Pancreas (tissue), 10 donors: ENCODE results near the gene TMEM63B. TPM values are rescaled to one million over a fixed set of nuclear protein-coding genes. Genes with fewer than 3 reads are reported as not detected.

Experiments used
- ATAC-seq, 4 donors: fragments of 200-7000 bp; cut with Tn5 transposase; one replicate each; pipeline versions ENCODE4 v1.8.0 to v1.9.1; 2020; ENCODE audit warnings: mild to moderate bottlenecking in 4 of 4, moderate library complexity in 4 of 4
- DNase-seq, 6 donors: peaks; one replicate each; pipeline ENCODE4 v3.0.0-alpha.2; 2020
- FAIRE-seq: peaks from 2 replicates; lab custom pipeline; 2012; peaks lifted over from hg19 to GRCh38; lab: Jason Lieb, UNC
- H3K27ac ChIP-seq, 4 donors: fragments of 200-600 bp; sonication (generic); 1 replicate in 3 of 4; 2 replicates in 1 of 4; pipeline versions ENCODE4 v1.5.0 to v1.8.0; 2020
- H3K27me3 ChIP-seq, 4 donors: fragments of 200-600 bp; one replicate each; pipeline ENCODE4 v1.8.0; 2021
- H3K36me3 ChIP-seq, 3 donors: fragments of 200-600 bp; sonication (generic) in 1 of 3; one replicate each; pipeline versions ENCODE4 v1.5.0 to v1.8.0; 2020 to 2021
- H3K4me1 ChIP-seq, 3 donors: fragments of 200-600 bp; one replicate each; pipeline ENCODE4 v1.8.0; 2021
- H3K4me3 ChIP-seq, 4 donors: fragments of 200-600 bp; sonication (generic) in 2 of 4; one replicate each; pipeline versions ENCODE4 v1.5.0 to v1.8.0; 2020 to 2021
- H3K9me3 ChIP-seq, 4 donors: fragments of 200-600 bp; one replicate each; pipeline ENCODE4 v1.8.0; 2021
- CTCF ChIP-seq, 4 donors: fragments of 200-600 bp; sonication (generic) in 3 of 4; IDR thresholded peaks; one replicate each; pipeline versions ENCODE4 v1.5.0 to v1.8.0; 2021; ENCODE audit warnings: antibody characterized with exemption in 4 of 4
- WGBS, 2 donors: extraction: QIAGEN DNeasy Blood & Tissue Kit; methylation state at CpG; one replicate each; pipeline ENCODE4 v1.1.7; 2013; 5-methylcytosine and 5-hydroxymethylcytosine counted together
- intact Hi-C, 3 donors: fragments of 100-400 bp; cut with DNase I; formaldehyde crosslinking; loops; one replicate each; pipeline versions ENCODE4 v1.11.1 to v1.14.2; 2022
- polyA plus RNA-seq, 2 donors: library from polyadenylated mRNA; stranded (reverse); fragments of 200-250 nt; gene quantifications; one replicate each; pipeline ENCODE4 v1.2.3, GENCODE V29; 2013
- total RNA-seq, 6 donors: library from RNA; stranded (reverse); fragmentation: NEBNext Ultra II Directional in 4 of 6; extraction: Animal tissue kit (Norgen Biotek cat#: 25700) in 4 of 6; gene quantifications; one replicate each; pipeline versions ENCODE4 v1.2.1 to v1.2.4, GENCODE V29; 2021 to 2023
- donor health status: healthy with polysubstance abuse.
- donor health status: DM: no; HTN: no; CAD: no; lungs with moderate emphysema.
- donor health status: DM: no; HTN: no; CAD: no.
- donor health status: control.
- donor health status: control.
- donor health status: Bipolar disorder and iron deficiency.
- donor health status: DM: yes; HTN: yes; CAD: no.
- donor health status: DM: no; HTN: no; CAD: no.
- donor health status: DM: no; HTN: no; CAD: no.
- donor health status: DM: yes; HTN: yes; CAD: no.

The TMEM63B gene
- total and polyA plus RNA-seq, 8 donors = 7.2 to 19.9 (median 11.9) TPM

- TF ChIP-seq CTCF (IDR thresholded peaks at IDR 0.05) = no peak
- no peak overlapping the region for H3K27ac ChIP-seq
- no peaks in the 10 kb centered on the region for H3K27me3 ChIP-seq
- DNase-seq (no peak), ATAC-seq (no peak), FAIRE-seq (no peak)
- intact Hi-C loops = no loop called here
- no peaks in the 10 kb centered on the region for H3K4me1 ChIP-seq
- no peaks in the 10 kb centered on the region for H3K9me3 ChIP-seq
- peaks cover 0 to 23% (median 4%) of the 10 kb centered on the region in 3 donors for H3K36me3 ChIP-seq
- H3K4me3 ChIP-seq = no peak overlapping the region
- WGBS, 2 donors = 93 to 96% methylated on average over 3 of the region's 3 CpGs
Observed at GRCh38 chr6:44110966-44111365, 16.4 kb upstream of the TMEM63B start.

- TF ChIP-seq CTCF (IDR thresholded peaks at IDR 0.05) = no peak
- Histone ChIP-seq H3K4me3 (no peak overlapping the region), H3K27ac (no peak overlapping the region), H3K36me3 (peaks cover 0 to 23% (median 4%) of the 10 kb centered on the region in 3 donors), H3K4me1 (peaks cover under 1 to 5% (median under 1%) of the 10 kb centered on the region in 3 donors), H3K27me3 (no peaks in the 10 kb centered on the region), H3K9me3 (no peaks in the 10 kb centered on the region)
- WGBS, 2 donors = 67 to 79% methylated on average over 6 of the region's 6 CpGs
- DNase-seq (no peak), FAIRE-seq (no peak), ATAC-seq (peak in 1 of 4 donors; percentile 26)
- intact Hi-C loops = no loop called here
Observed at GRCh38 chr6:44111434-44112417, 15.6 kb upstream of the TMEM63B start.

GRCh38 chr6:44113414-44113813 lies 13.9 kb upstream of the TMEM63B start:
- TF ChIP-seq CTCF (IDR thresholded peaks at IDR 0.05) = no peak
- Histone ChIP-seq H3K4me3 (no peak overlapping the region), H3K9me3 (no peaks in the 10 kb centered on the region), H3K27ac (no peak overlapping the region), H3K4me1 (peaks cover 8 to 22% (median 12%) of the 10 kb centered on the region in 3 donors), H3K36me3 (peaks cover 0 to 23% (median 4%) of the 10 kb centered on the region in 3 donors), H3K27me3 (no peaks in the 10 kb centered on the region)
- intact Hi-C loops = no loop called here
- WGBS, 2 donors = 59 to 61% methylated on average over 3 of the region's 3 CpGs
- ATAC-seq = no peak
- no peak for FAIRE-seq
- no peak for DNase-seq

- Histone ChIP-seq H3K4me1 (peaks cover 15 to 31% (median 21%) of the 10 kb centered on the region in 3 donors), H3K36me3 (peaks cover 0 to 23% (median 4%) of the 10 kb centered on the region in 3 donors), H3K27me3 (no peaks in the 10 kb centered on the region), H3K4me3 (no peak overlapping the region), H3K9me3 (no peaks in the 10 kb centered on the region), H3K27ac (no peak overlapping the region)
- no peak for DNase-seq
- intact Hi-C loops = no loop called here
- no peak for ATAC-seq
- 78 to 79% methylated on average over 5 of the region's 5 CpGs for WGBS, 2 donors
- no peak for FAIRE-seq
- TF ChIP-seq CTCF (IDR thresholded peaks at IDR 0.05) = no peak
Observed at GRCh38 chr6:44115866-44116265, 11.5 kb upstream of the TMEM63B start.
